NCI-H1105 (cell line): ENCODE results near the gene RHBDD1.

Experiments used
- DNase-seq: peaks from one replicate; lab custom pipeline; 2025; lab: John Stamatoyannopoulos, UW

RHBDD1 gene

GRCh38 chr2:226835796-226836547 is at the start of gene RHBDD1:
Gene RHBDD1 (plus strand): TSS chr2:226836054. CDS start chr2:226864694, 28,640 bp downstream.
- DNase-seq, result peak; percentile 23

DNA sequence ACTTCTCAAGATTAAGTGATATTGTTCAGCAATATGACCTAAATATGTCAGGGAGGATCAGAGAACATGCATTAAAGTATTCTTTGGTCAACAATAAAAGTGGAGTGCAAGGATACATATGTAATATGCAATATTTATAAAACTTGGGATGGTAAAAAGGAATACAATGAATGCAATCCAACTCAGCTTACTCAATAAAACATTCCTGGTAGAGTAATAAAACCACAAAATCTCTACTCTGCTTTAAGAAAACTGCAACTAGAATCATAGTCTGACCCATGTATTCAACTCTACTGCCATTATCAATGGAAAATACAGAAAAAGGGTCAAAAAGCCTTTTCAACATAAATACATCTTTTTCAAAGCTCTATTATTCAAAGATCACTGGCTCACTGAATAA is 47.8 kb upstream of the RHBDD1 start:
- DNase-seq, result no peak

- DNase-seq, result no peak
Measured at GRCh38 chr2:226788881-226789490, 46.9 kb upstream of the RHBDD1 start.

DNA sequence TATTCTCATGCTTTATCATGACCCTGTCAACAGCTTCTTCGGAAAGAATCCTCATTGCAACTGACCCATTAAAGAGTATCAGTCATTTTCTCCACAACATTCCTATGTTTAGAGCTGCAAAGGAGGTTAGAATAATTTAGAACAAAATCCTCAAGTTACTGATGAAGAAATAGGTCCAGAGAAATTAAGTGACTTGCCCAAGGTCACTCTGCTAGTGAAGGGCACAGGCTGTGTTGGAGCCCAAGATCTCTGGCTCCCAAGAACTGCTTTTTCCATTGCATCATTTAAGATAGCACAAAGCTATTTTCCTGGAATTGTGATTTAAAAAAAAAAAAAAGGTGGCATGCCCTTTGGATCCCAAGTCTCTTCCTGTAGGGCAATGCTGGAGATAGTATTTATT is 45.8 kb upstream of the RHBDD1 start:
- DNase-seq, result no peak

DNA sequence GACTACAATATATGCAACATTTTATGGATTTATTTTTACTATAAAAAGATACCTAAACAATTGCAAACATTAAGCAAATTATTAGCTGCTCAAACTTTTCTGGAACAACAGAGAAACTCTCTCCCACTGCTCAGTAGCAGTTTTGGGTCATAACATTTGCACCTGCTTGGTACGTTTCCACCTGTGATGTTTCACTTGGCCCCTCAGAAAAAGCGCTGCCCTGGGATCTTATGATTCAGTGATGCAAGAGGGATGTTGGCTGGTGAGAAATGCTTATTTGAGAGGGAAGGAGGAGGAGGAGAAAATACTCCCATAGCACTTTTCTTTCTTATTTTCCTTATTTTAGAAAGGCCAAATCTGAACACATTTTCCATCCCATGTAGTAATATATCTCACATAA is 45.4 kb upstream of the RHBDD1 start:
- no peak for DNase-seq

DNA sequence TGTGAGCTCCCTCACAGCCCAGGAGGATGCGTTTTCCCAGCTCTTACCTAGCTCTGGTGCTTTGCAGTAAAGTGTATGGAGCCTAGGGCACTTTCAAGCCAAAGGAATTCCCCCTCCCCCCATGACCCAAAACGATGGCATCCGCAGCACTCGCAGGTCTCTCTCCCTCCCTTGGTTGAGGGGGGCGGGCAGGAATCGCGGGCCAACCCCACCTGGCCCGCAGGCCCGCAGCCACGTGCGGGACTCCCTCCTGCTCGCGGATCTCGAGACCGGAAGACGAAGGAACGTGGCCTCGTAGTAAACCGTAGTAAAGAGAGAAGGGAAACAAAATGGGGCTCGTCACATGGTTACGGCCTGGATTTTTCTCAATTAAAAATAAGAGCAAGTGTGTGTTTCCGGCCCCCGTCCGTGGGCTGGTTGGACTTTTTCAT is 44.8 kb upstream of the RHBDD1 start:
- DNase-seq, result no peak

DNA sequence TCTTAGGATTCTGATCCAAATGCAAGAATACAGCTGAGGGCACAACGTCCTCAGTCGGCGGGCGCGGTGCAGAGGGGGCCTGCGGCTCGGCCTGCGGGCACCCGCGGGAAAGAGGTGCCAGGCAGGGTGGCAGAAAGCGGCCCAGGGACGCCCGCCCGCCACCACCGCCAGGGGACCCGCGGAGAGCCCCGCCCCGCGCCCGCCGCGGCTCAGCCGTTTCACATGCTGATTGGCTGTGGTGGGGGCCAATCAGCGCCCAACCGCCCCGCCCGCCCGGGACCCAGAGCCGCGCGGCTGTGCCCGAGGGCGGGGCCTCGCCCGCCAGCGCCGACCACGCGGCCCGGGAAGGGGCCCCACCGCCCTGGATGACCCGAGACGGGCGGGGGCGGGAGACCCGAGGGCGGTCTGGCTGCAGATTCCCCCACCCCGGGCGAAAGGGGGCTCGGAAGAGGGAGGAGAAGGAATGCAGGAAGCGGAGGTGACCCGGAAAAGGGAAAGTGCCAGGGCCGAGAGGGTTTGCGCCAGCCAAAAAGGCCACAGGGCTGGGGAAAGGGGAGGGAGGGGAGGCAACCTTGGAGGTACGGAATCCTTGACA is 44.3 kb upstream of the RHBDD1 start:
- DNase-seq, result peak; percentile 80

GRCh38 chr2:226792155-226792881 is 43.5 kb upstream of the RHBDD1 start:
- no peak for DNase-seq

DNA sequence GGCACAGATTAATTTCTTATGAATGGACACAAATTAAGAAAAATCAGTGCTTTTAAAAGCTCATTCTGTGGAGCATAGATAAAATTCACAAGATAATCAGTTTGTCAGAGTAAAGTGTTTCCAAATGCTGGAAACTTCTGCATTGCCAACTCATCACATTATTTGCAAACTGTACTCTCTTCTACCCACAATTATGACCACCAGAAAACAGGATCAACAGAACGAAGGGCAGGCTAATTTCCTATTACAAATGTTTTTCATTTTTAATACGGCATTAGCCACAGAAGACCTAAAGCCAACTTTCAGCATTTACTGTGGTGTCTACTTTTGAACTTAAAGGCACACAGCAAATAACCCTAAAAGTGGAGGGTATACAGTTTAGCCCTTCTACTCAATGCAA is 42.2 kb upstream of the RHBDD1 start:
- DNase-seq, result no peak

- no peak for DNase-seq
Measured at GRCh38 chr2:226794196-226794661, 41.6 kb upstream of the RHBDD1 start.

GRCh38 chr2:226794751-226795171 is 41.1 kb upstream of the RHBDD1 start:
- DNase-seq, result no peak

- DNase-seq, result no peak
Measured at GRCh38 chr2:226795281-226796011, 40.4 kb upstream of the RHBDD1 start.

GRCh38 chr2:226796012-226796839 is 39.6 kb upstream of the RHBDD1 start:
- no peak for DNase-seq

DNA sequence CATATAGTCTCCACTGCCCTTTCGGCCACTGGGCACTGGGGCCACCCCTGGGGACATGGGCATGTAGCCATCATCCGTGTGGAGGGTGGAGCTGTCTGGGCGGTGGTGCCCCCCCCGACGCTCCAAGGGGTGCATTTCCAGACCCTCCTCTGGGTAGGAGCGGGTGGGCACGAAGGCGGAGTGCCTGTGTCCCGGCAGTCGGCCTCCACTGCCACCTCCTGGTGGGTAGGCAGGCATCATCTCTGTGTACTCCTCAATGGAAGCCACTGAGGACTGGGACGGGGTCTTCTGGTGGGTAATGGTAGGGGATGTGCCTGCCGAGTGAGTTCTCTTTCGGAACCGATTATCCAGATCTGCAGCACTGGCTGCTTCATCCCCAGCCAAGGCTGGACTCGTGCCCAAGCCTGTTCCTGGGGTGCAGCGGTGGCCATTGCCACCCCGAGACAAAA is 39.0 kb upstream of the RHBDD1 start:
- no peak for DNase-seq

GRCh38 chr2:226797289-226797988 is 38.4 kb upstream of the RHBDD1 start:
- DNase-seq, result no peak

GRCh38 chr2:226797989-226798421 is 37.8 kb upstream of the RHBDD1 start:
- DNase-seq, result no peak

DNA sequence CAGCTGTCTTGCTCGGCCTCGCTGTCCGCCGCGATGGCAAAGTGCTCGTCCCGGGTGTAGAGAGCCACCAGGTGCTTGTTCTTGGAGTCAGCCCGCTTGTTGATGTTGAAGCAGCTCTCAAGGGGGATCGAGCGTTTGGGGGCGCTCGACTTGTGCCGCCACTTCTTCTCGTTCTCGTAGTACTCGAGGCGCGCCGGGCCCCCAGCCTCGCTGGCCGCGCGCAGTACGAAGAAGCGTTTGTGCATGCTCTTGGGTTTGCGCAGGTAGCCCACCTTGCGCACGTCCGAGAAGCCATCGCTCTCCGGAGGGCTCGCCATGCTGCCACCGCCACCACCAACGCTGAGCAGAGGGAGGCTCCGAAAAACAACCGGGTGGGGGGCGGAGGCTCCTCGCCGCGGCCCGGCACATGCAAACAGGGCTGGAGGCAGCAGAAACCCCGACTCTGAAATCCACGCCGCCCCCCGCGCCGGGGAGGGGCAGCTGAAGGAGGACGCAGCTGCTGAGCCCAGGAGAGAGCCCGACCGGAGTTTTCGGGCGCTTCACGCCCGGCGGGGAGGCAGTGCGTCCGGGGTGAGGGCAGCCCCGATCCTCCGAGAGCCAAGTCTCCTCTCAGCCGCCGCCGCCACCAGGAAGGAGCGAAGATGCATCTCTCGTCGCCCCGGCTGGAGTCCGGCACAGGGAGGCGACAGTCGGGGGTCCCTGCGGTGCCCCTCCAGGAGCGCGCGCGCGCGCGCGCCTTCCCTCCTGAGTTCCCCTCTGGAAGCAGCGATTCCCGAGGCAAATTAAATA is 37.2 kb upstream of the RHBDD1 start:
- peak; percentile 30 for DNase-seq

DNA sequence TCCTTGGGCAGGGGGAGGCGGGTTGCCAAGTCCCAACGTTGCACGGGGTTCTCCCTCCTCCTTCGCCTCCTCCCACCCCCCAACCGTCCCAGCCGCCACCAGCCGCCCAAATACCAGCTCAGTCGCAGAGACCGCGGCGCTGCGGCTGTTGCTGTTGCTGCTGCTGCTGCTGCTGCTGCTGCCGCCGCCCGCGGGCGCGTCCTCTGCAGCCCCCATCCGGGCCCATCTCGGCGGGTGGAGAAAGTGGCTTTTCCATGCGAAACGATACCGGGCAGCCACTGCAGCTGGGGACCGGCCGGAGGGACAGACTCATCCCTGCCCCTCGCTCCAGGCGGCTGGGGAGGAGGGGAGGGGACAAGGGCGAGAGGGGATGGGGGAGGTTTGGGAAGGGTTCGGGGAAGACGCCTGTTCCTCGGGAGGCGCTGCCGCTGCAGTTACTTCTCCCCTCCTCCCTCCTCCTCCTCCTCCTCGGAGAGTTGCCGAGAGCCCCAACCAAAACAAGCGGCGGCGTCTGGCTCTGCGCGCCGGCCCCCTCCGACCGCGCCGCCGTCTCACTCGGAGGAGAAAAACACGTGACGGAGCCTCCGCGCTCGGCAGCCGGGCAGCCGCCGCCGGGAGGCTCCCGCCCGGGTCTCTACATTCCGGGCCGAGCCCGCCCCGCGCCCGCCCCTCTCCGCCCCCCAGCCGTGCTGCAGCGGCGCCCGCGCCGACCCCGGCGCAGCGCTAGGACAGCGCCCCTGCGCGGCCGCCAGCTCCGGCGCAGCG is 36.5 kb upstream of the RHBDD1 start, which contains the start of gene IRS1:
TSS of gene IRS1 (minus strand) at position 610 of the 765 bp plus-strand sequence. CDS start 1,082 bp downstream, outside the sequence.
- peak; percentile 34 for DNase-seq
